ENCODE data around the gene DAPK1. TPM values are rescaled to one million over a fixed set of nuclear protein-coding genes. Genes with fewer than 3 reads are reported as not detected.

The DAPK1 gene
- 100 to 1,000 TPM in 2 of 8 experiments, 10 to 100 TPM in 6; 31.6 to 466 (median 50.0) TPM for total RNA-seq

DNA sequence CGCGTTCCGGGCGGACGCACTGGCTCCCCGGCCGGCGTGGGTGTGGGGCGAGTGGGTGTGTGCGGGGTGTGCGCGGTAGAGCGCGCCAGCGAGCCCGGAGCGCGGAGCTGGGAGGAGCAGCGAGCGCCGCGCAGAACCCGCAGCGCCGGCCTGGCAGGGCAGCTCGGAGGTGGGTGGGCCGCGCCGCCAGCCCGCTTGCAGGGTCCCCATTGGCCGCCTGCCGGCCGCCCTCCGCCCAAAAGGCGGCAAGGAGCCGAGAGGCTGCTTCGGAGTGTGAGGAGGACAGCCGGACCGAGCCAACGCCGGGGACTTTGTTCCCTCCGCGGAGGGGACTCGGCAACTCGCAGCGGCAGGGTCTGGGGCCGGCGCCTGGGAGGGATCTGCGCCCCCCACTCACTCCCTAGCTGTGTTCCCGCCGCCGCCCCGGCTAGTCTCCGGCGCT lies at the start of gene DAPK1:
TSS of gene DAPK1 (plus strand) at position 264 of the 442 bp plus-strand sequence. CDS start 1,211 bp downstream, outside the sequence.
- peak; percentile 48 to 85 (median 78) for ATAC-seq (replicated peaks in 6 of 8)
- in situ Hi-C loops (cut with MboI; ENCODE audit: low pct_unique_long_range_greater_than_20kb in 2 of 9, low sequenced_read_pairs in 9 of 9, unreplicated experiment in 9 of 9) = loop anchor here in 1 of 9 experiments (10.0 kb wide), 1 partner anchor 153 kb away; no protein-coding TSS in a partner anchor
- peak within 1 kb of the TSS; percentile 70 to 92 (median 71) for H3K4me3 ChIP-seq
- H3K27ac ChIP-seq = peak within 1 kb of the TSS; percentile 81 to 86
- peaks cover 3 to 32% of the 10 kb centered on the region in 2 donors for H3K4me1 ChIP-seq (replicated peaks in 1 of 2)
- WGBS, 10 experiments = 0% methylated on average over 5 to 20 of the region's 55 CpGs; no CpG with 5 or more reads in 8 of the 10 experiments

DNA sequence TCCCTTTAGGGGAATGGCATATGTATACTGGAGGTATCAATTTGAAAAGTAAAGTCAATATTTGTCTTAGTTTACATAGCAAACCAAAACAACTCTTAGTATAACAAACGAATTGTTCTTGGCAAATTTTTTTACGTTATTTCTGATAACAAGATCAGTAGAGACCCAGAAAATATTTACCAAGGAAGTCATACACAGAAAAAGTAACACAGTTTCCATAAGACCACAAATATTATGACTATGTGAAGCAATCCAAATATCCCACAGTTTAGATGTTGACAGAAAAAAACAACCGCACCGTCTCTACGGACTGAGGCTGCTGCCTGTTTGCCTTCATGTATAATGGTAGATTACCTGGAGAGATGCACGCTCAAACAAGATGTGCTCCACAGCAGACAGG lies 46.5 kb upstream of the DAPK1 start:
- Histone ChIP-seq H3K4me1 (replicated peaks in 1 of 2) (no peaks in the 10 kb centered on the region), H3K4me3 (no peak overlapping the region), H3K27ac (no peak overlapping the region)
- in situ Hi-C loops (cut with MboI; ENCODE audit: low pct_unique_long_range_greater_than_20kb in 2 of 9, low sequenced_read_pairs in 9 of 9, unreplicated experiment in 9 of 9) = no loop called here
- 0 to 91% (median 55%) methylated on average over 1 to 6 of the region's 6 CpGs; no CpG with 5 or more reads in 2 of the 10 experiments for WGBS, 10 experiments
- ATAC-seq (replicated peaks in 6 of 8) = no peak

DNA sequence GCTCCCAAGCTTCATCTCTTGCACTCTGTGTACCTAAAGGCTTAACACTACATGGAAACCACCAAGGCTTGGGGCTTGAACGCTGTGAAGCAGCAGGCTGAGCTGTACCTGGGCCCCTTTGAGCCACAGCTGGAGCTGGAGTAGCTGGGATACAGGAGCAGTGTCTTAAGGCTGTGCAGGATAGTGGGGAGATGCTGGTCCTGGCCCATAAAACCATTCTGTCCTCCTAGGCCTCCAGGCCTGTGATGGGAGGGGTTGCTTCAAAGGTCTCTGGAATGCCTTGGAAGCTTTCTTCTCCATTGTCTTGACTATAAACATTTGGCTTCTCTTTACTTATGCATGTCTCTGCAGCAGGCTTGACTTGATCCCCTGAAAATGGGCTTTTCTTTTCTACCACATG lies 42.3 kb upstream of the DAPK1 start:
- Histone ChIP-seq H3K4me1 (replicated peaks in 1 of 2) (no peaks in the 10 kb centered on the region), H3K27ac (no peak overlapping the region), H3K4me3 (no peak overlapping the region)
- in situ Hi-C loops (cut with MboI; ENCODE audit: low pct_unique_long_range_greater_than_20kb in 2 of 9, low sequenced_read_pairs in 9 of 9, unreplicated experiment in 9 of 9) = no loop called here
- WGBS, 10 experiments = 0 to 60% (median 45%) methylated on average over 1 of the region's 1 CpG; no CpG with 5 or more reads in 6 of the 10 experiments
- no peak for ATAC-seq (replicated peaks in 6 of 8)

DNA sequence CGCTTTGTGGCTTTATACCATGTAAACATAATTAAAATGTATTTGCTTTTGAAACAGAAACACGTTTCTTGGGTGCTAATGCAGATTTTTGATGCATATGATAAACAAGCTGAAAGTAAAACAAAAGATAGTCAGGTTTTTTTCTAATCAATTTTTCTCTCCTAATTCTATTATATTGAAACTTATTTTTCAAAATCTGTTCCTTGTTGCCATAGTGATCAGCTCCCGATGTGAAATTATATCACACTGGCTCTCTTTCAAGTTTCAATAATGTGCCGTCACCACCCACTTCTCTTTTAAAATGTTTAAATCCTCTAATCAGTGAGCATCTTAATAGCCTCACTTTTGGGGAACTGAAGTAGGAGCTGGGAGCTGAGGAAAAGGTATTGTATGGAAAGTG lies 36.4 kb upstream of the DAPK1 start:
- WGBS, 10 experiments = 11 to 89% (median 66%) methylated on average over 2 to 4 of the region's 4 CpGs
- H3K4me3 ChIP-seq = no peak overlapping the region
- in situ Hi-C loops (cut with MboI; ENCODE audit: low pct_unique_long_range_greater_than_20kb in 2 of 9, low sequenced_read_pairs in 9 of 9, unreplicated experiment in 9 of 9) = no loop called here

DNA sequence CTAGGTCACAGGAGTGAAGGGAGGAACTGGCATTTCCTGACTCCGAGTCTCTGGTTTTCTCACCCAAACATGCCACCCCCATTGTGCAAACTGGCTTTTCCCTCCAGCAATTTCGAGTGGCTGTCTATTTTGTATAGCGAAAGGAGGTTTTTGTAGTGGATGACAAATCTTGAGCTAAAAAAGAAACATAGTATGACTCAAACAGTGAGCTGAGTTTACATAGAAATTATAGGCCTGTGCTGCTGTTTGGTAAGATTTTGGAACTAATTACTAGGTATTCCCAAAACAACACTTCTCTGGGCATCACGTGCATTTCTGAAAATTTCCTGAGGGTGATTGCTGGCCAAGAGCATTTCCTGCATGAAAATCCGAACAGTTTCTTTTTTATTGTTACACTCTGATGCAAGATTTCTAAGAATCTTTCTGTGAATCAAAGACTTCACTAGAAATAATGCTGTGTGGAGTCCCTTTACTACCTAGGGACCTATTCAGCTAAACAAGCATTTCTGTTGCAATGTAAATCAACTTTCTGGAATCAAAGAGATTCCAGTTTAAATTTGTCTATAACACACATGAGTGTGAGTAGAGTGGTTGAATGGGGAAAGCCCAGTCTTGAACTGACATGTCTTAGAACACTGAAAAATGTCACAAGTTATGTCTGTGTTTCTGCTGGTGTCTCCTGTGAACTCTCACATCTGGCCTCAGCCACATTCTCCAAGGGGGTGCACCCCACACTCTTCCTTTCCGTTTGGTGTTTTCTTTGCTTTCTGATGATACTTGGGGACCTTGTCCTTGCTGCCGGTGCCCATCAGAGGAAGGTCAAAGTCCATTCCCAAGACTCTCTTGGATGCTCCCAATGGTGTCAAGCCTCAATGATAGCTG lies 33.3 kb upstream of the DAPK1 start:
- Histone ChIP-seq H3K27ac (no peak overlapping the region), H3K4me3 (no peak overlapping the region), H3K4me1 (replicated peaks in 1 of 2) (no peaks in the 10 kb centered on the region)
- in situ Hi-C loops (cut with MboI; ENCODE audit: low pct_unique_long_range_greater_than_20kb in 2 of 9, low sequenced_read_pairs in 9 of 9, unreplicated experiment in 9 of 9) = no loop called here
- ATAC-seq (replicated peaks in 6 of 8) = peak in 1 of 8 experiments; percentile 82
- WGBS, 10 experiments = 0 to 93% (median 66%) methylated on average over 1 to 7 of the region's 7 CpGs

More for the DNA sequence above, 36.4 kb upstream of the DAPK1 start:
- Histone ChIP-seq H3K27ac (no peak overlapping the region), H3K4me1 (replicated peaks in 1 of 2) (no peaks in the 10 kb centered on the region)
- no peak for ATAC-seq (replicated peaks in 6 of 8)

DNA sequence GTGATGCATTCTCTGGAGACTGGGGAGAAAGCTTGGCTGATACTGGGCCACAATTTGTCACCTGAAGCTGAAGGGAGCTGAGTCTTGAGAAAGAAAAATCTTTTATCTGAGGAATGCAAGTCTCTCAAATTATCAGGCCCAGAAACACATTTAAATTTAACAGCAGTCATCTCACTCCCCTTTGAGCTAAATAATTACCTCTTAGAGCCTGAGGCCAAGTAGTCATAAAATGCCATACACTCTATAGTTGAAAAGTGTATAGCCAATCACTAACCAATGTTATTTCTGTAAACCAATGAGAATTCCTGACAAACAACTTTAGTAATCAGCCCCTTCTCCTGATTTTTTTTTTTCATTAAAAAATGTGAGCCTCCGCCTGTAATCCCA lies 32.7 kb upstream of the DAPK1 start:
- no peak for ATAC-seq (replicated peaks in 6 of 8)
- H3K4me1 ChIP-seq (replicated peaks in 1 of 2) = peaks cover 0 to 3% of the 10 kb centered on the region in 2 donors
- in situ Hi-C loops (cut with MboI; ENCODE audit: low pct_unique_long_range_greater_than_20kb in 2 of 9, low sequenced_read_pairs in 9 of 9, unreplicated experiment in 9 of 9) = no loop called here
- H3K4me3 ChIP-seq = no peak overlapping the region
- whole genome bisulfite sequencing, 10 experiments = 40 to 100% (median 100%) methylated on average over 1 of the region's 1 CpG; no CpG with 5 or more reads in 5 of the 10 experiments
- no peak overlapping the region for H3K27ac ChIP-seq

DNA sequence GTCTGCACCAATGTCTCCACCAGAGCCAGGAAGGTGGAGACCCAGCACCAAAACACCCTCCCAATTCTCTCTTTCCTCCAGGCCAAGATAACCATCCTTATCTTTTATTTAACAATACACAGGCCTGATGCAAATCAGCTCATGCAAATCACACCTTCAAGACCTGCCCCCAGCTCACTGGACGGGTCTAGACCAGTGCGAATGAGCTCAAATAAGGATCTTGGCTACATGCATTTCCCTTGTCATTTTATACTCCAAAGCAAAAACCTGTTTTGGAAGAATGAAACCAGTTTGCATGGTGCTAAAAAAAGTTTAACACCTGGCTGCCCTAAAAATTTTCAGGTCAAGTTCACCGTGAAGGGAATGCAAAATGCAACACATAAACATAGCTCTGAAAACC lies 31.9 kb upstream of the DAPK1 start:
- H3K4me1 ChIP-seq (replicated peaks in 1 of 2) = peaks cover 0 to 3% of the 10 kb centered on the region in 2 donors
- in situ Hi-C loops (cut with MboI; ENCODE audit: low pct_unique_long_range_greater_than_20kb in 2 of 9, low sequenced_read_pairs in 9 of 9, unreplicated experiment in 9 of 9) = no loop called here
- WGBS, 10 experiments = 52 to 96% (median 83%) methylated on average over 1 to 3 of the region's 3 CpGs; no CpG with 5 or more reads in 1 of the 10 experiments
- H3K27ac ChIP-seq = no peak overlapping the region
- no peak overlapping the region for H3K4me3 ChIP-seq
- no peak for ATAC-seq (replicated peaks in 6 of 8)

DNA sequence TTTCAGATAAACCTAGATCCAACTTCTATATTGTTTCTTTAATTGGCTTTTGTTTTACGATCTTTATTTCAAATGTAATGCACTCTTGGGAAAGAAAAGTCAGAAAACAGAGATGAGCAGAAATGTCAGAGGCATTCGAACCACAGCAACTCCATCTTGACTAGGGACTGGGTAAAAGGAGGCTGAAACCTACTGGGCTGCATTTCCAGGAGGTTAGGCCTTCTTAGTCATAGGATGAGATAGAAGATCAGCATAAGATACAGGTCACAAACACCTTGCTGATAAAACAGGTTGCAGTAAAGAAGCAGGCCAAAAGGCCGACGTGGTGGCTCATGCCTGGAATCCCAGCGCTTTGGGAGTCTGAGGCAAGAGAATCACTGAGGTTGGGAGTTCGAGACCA lies 30.5 kb upstream of the DAPK1 start:
- Histone ChIP-seq H3K4me3 (no peak overlapping the region), H3K4me1 (replicated peaks in 1 of 2) (peaks cover 0 to 3% of the 10 kb centered on the region in 2 donors), H3K27ac (no peak overlapping the region)
- in situ Hi-C loops (cut with MboI; ENCODE audit: low pct_unique_long_range_greater_than_20kb in 2 of 9, low sequenced_read_pairs in 9 of 9, unreplicated experiment in 9 of 9) = no loop called here
- WGBS, 10 experiments = 65 to 100% (median 90%) methylated on average over 1 to 6 of the region's 6 CpGs; no CpG with 5 or more reads in 1 of the 10 experiments
- ATAC-seq (replicated peaks in 6 of 8) = no peak

DNA sequence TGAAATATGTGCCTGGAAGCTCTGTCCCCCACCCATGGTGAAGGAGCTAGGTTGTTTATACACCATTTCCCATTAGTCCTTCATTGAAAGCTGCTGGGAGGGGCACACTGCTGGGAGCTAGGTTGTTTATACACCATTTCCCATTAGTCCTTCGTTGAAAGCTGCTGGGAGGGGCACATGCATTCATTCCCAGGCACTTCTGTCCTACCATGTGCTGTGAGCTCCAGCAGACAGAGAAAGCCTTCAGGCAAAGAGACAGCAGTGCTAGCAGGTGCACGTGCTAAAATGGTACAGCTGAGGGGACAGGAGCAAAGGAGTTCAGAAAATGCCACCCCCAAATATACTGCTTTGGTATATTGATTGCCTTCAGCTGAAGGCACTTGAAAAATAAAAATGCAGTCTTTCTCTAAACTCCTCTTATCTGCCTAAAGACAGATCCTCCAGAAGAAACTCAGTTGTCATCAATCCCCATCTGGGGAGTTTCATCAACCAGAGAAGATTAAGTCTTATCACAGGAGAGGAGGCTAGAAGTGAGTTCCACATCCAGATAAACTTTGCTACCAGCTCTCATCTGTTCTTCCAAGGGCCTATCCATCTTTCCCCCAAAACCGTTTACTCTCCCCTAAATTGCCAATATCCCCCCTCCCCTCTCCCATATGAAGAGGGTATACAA lies 27.7 kb upstream of the DAPK1 start:
- Histone ChIP-seq H3K4me1 (replicated peaks in 1 of 2) (peaks cover 0 to 3% of the 10 kb centered on the region in 2 donors), H3K4me3 (no peak overlapping the region), H3K27ac (no peak overlapping the region)
- 0 to 80% (median 56%) methylated on average over 1 to 3 of the region's 3 CpGs; no CpG with 5 or more reads in 5 of the 10 experiments for WGBS, 10 experiments
- in situ Hi-C loops (cut with MboI; ENCODE audit: low pct_unique_long_range_greater_than_20kb in 2 of 9, low sequenced_read_pairs in 9 of 9, unreplicated experiment in 9 of 9) = no loop called here
- ATAC-seq (replicated peaks in 6 of 8) = peak in 6 of 8 experiments; percentile 27 to 99 (median 68)

DNA sequence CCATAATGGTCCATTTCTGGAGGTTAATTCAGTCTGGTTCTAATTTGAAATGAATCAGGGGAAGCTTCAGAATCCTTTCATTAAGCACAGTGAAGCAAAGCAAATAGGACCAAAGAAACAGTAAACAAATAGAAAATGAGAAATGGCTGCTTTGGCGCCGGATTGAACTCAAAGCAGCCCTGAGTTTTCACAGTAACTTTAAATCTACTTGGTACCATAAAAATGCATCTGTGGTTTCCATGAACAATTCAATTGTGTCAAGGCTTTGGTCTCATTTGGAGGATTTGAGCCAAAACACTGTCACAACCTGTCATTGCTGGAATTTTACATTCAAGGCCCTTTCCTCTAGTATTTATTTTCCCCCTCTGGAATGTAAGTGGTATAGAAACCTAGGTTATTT lies 25.9 kb upstream of the DAPK1 start:
- WGBS, 10 experiments = 43 to 100% (median 75%) methylated on average over 2 of the region's 2 CpGs; no CpG with 5 or more reads in 1 of the 10 experiments
- Histone ChIP-seq H3K4me1 (replicated peaks in 1 of 2) (peaks cover 0 to 3% of the 10 kb centered on the region in 2 donors), H3K4me3 (no peak overlapping the region), H3K27ac (no peak overlapping the region)
- in situ Hi-C loops (cut with MboI; ENCODE audit: low pct_unique_long_range_greater_than_20kb in 2 of 9, low sequenced_read_pairs in 9 of 9, unreplicated experiment in 9 of 9) = no loop called here
- ATAC-seq (replicated peaks in 6 of 8) = peak in 1 of 8 experiments; percentile 40

DNA sequence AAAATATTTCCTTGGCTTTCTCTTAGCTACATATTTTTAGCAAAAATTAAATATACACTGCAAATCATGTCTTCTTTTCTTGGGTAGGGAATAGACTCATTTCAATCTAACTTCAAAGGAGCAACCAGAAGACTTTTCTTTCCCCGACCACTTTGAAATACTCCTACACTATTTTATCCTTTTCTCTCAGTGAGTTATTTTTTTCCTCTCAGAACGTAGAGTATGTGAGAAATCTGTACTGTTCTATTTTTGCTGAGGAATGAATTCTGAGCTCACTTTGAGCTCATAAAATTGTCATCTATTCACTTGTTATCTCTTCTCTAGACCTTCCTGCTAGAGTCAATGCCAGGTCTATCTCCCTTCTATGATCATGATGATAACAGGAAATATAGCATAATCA lies 22.2 kb upstream of the DAPK1 start:
- WGBS, 10 experiments = 25 to 100% (median 71%) methylated on average over 1 to 2 of the region's 2 CpGs; no CpG with 5 or more reads in 1 of the 10 experiments
- no peak overlapping the region for H3K4me3 ChIP-seq
- no peaks in the 10 kb centered on the region for H3K4me1 ChIP-seq (replicated peaks in 1 of 2)
- in situ Hi-C loops (cut with MboI; ENCODE audit: low pct_unique_long_range_greater_than_20kb in 2 of 9, low sequenced_read_pairs in 9 of 9, unreplicated experiment in 9 of 9) = no loop called here
- H3K27ac ChIP-seq = no peak overlapping the region
- ATAC-seq (replicated peaks in 6 of 8) = no peak

DNA sequence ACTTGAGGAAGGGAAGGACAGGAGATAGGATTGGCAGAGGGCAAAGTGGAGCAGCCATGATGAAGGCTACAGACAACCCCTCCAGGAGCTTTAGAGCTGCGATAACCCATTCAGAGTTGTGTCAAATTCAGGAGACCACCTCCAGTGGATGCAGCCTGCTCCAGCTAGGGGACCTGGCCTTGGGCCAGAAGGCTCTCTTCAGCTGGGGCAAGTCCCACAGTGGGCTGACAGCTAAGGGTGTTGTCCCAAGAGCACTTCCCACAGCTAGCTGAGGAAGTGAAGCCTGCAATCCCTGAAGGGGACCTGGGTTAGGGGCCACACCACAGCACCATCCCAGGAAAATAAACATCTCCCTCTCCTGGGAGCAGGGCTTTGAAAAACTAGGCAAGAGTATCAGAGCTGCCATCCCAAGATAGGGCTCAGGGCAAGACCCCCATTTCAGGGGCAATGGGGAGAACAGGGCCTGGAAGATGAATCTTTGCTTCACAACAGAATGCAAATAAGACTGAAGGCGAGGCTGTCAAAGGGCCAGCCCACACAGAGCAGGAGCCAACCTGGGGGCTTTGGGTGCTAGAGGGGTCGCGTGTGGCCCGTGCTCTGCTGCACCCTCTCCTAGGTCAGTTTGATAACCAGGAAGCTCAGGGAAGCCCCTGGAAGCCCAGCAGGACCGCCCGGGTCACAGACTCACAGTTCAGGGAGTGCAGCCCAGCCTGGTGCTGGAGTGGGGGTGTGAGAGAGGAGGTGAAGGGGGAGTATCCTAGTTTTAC lies 19.3 kb upstream of the DAPK1 start:
- 50 to 100% (median 90%) methylated on average over 2 to 4 of the region's 7 CpGs; no CpG with 5 or more reads in 4 of the 10 experiments for WGBS, 10 experiments
- Histone ChIP-seq H3K27ac (no peak overlapping the region), H3K4me3 (no peak overlapping the region), H3K4me1 (replicated peaks in 1 of 2) (no peaks in the 10 kb centered on the region)
- ATAC-seq (replicated peaks in 6 of 8) = no peak
- in situ Hi-C loops (cut with MboI; ENCODE audit: low pct_unique_long_range_greater_than_20kb in 2 of 9, low sequenced_read_pairs in 9 of 9, unreplicated experiment in 9 of 9) = no loop called here

All from motor neuron (in vitro differentiated cells).